Fibroblast of villous mesenchyme (primary cell): Measurements from ENCODE around the gene ZC3H4. TPM values are rescaled to one million over a fixed set of nuclear protein-coding genes. Genes with fewer than 3 reads are reported as not detected.
"Not testable (repeated sequence)": the region's sequence is repeated elsewhere in the genome, so short reads cannot be mapped to it uniquely, and the experiment has no call there.

ENCODE experiments used
- DNase-seq: peaks from one replicate; pipeline ENCODE4 v3.0.0-alpha.2; 2010; ENCODE audit warnings: low read depth
- H3K4me3 ChIP-seq: 2 replicates; pipeline ENCODE4 v1.5.1; 2011; ENCODE audit warnings: low read depth, mild to moderate bottlenecking, low read length
- total RNA-seq: library from RNA; depleted of rRNA; stranded (reverse); fragments of >200 nt; gene quantifications from 2 replicates; pipeline ENCODE4 v1.2.3, GENCODE V29; 2012
- TF ChIP-seq, protein P1 (sequence below): IDR thresholded peaks from 2 replicates; pipeline ENCODE4 v1.5.1; 2012; ENCODE audit warnings: low read depth, mild to moderate bottlenecking, low read length; ENCODE audit not compliant: insufficient read depth

Gene ZC3H4
- total RNA-seq, 1 donor, result 16.0 TPM

DNA sequence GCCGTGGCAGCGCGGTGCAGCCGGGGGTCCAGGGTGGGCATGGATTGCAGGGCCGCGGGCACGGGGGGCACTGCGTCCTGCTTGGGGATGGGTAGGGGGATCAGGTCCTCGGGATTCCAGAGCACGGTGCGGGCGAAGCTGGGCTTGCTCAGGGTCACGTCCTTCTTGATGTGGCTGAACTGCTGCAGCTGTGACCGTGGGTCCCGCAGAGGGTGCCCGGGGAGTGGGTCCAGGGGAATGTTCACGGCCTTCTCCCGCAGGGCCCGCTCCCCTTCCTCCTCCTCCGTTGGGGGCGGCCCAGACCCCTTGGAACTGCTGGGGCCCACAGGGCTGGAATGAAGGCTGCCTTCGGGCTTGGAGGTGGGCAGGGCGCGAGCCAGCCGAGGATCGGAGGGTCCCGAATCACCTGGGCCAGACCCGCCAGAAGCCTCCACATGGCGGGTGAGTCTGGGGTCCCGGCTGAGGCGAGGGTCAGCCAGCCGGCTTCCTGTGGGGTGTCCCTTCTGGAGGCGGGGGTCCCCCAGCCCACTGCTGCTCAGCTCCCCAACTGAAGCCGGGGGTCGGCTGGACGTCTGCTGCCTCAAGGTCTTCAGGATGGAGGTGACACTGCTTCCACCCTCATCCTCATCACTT is 46.2 kb downstream of the ZC3H4 start:
- TF ChIP-seq, protein P1, sequence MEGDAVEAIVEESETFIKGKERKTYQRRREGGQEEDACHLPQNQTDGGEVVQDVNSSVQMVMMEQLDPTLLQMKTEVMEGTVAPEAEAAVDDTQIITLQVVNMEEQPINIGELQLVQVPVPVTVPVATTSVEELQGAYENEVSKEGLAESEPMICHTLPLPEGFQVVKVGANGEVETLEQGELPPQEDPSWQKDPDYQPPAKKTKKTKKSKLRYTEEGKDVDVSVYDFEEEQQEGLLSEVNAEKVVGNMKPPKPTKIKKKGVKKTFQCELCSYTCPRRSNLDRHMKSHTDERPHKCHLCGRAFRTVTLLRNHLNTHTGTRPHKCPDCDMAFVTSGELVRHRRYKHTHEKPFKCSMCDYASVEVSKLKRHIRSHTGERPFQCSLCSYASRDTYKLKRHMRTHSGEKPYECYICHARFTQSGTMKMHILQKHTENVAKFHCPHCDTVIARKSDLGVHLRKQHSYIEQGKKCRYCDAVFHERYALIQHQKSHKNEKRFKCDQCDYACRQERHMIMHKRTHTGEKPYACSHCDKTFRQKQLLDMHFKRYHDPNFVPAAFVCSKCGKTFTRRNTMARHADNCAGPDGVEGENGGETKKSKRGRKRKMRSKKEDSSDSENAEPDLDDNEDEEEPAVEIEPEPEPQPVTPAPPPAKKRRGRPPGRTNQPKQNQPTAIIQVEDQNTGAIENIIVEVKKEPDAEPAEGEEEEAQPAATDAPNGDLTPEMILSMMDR, result no peak
- DNase-seq, result no peak
- no peak overlapping the region for H3K4me3 ChIP-seq

- DNase-seq, result no peak
- no peak overlapping the region for H3K4me3 ChIP-seq
- TF ChIP-seq, protein P1, result no peak
These were observed 47.0 kb downstream of the ZC3H4 start for GRCh38 chr19:47066376-47067214.

GRCh38 chr19:47065242-47065641 is 48.3 kb downstream of the ZC3H4 start:
- no peak overlapping the region for H3K4me3 ChIP-seq
- no peak for DNase-seq
- TF ChIP-seq, protein P1, result no peak

GRCh38 chr19:47063874-47064273 is 49.7 kb downstream of the ZC3H4 start:
- no peak overlapping the region for H3K4me3 ChIP-seq
- TF ChIP-seq, protein P1, result no peak
- DNase-seq, result no peak

DNA sequence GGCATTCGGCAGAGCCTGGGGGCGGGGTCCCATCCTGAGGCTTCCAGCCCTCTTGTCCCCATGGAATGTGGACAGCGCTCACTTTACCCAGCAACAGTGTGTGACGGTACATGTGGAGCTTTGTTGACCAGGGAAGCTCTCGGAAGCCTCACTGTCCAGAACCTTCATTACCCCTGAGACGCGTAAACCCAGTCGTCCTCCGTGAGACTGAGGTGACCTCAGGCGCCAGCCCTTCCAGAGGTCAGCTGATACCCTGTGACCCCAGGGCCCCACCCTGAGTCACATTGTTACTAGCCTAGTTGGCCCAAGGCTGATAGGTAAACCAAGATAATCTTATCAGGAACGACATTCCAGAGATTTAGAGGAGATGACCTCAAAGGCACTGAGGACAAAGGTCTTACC is 55.0 kb downstream of the ZC3H4 start:
- no peak for DNase-seq
- no peak overlapping the region for H3K4me3 ChIP-seq
- TF ChIP-seq, protein P1, result no peak

GRCh38 chr19:47057328-47057727 is 56.2 kb downstream of the ZC3H4 start:
- H3K4me3 ChIP-seq, result no peak overlapping the region
- peak; percentile 87 for DNase-seq
- TF ChIP-seq, protein P1, result no peak

GRCh38 chr19:47056411-47056810 is 57.2 kb downstream of the ZC3H4 start:
- TF ChIP-seq, protein P1, result no peak
- H3K4me3 ChIP-seq, result no peak overlapping the region
- peak; percentile 14 for DNase-seq

DNA sequence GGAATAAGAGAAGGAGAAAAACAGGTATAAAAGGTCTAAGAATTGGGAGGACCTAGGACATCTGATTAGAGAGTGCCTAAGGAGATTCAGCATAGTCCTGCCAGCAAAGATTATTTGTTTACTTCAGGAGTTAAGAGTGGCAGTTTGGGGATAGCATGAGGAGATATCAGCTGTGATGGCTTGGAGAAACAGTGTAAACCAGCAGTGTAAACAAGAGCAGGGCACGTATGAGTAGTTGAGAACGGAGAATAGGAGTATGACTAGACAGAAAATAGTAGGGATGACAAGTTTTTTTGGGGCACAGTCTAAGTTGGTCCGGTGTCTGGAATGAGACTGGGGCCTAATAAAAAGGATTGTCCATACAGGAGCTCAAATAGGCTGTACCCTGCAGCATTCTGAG is 63.0 kb downstream of the ZC3H4 start:
- H3K4me3 ChIP-seq, DNase-seq: not testable (repeated sequence)
